GM23338 (cell line): ENCODE results near the gene GLE1. TPM values are rescaled to one million over a fixed set of nuclear protein-coding genes. Genes with fewer than 3 reads are reported as not detected.

Experiments
- ATAC-seq: fragments of 200-7000 bp; cut with Tn5 transposase; 3 replicates; pipeline ENCODE4 v1.9.1; 2020
- DNase-seq: peaks from one replicate; pipeline ENCODE4 v3.0.0-alpha.2; 2015; ENCODE audit warnings: low spot score
- H2AFZ ChIP-seq: fragments of 200-600 bp; sonication (generic); 2 replicates; pipeline ENCODE4 v1.8.0; 2016; ENCODE audit warnings: antibody characterized with exemption, mild to moderate bottlenecking, moderate library complexity
- H3F3A ChIP-seq: fragments of 200-600 bp; sonication (generic); replicated peaks from 2 replicates; pipeline ENCODE4 v1.8.0; 2017; ENCODE audit warnings: antibody characterized with exemption, mixed run types, low read depth
- H3K27ac ChIP-seq: fragments of 200-600 bp; sonication (generic); 2 replicates; pipeline ENCODE4 v1.6.1; 2016; ENCODE audit warnings: low read depth
- H3K27me3 ChIP-seq: fragments of 200-600 bp; sonication (generic); 2 replicates; pipeline ENCODE4 v1.8.0; 2016; ENCODE audit warnings: mild to moderate bottlenecking, mixed run types, moderate library complexity; ENCODE audit not compliant: insufficient read depth
- H3K36me3 ChIP-seq: fragments of 200-600 bp; sonication (generic); 2 replicates; pipeline ENCODE4 v1.8.0; 2016; ENCODE audit warnings: mild to moderate bottlenecking; ENCODE audit not compliant: insufficient read depth
- H3K4me1 ChIP-seq: fragments of 200-600 bp; sonication (generic); 2 replicates; pipeline ENCODE4 v1.8.0; 2016; ENCODE audit warnings: mild to moderate bottlenecking, moderate library complexity; ENCODE audit not compliant: insufficient read depth
- H3K4me2 ChIP-seq: fragments of 200-600 bp; sonication (generic); 2 replicates; pipeline ENCODE4 v1.7.1; 2017; ENCODE audit warnings: mixed run types
- H3K4me3 ChIP-seq: fragments of 200-600 bp; sonication (generic); 2 replicates; pipeline ENCODE4 v1.6.1; 2016; ENCODE audit warnings: mixed run types
- H3K79me2 ChIP-seq: fragments of 200-600 bp; sonication (generic); replicated peaks from 2 replicates; pipeline ENCODE4 v1.8.0; 2017; ENCODE audit warnings: mild to moderate bottlenecking; ENCODE audit not compliant: insufficient read depth
- H3K9me2 ChIP-seq: fragments of 200-600 bp; sonication (generic); 2 replicates; pipeline ENCODE4 v1.8.0; 2017; ENCODE audit not compliant: insufficient read depth
- H4K20me1 ChIP-seq: fragments of 200-600 bp; sonication (generic); replicated peaks from 2 replicates; pipeline ENCODE4 v1.8.0; 2017; ENCODE audit warnings: mild to moderate bottlenecking; ENCODE audit not compliant: insufficient read depth
- H3K27ac Mint-ChIP-seq: 2 replicates; pipeline ENCODE4 v1.8.0; 2020; ENCODE audit warnings: inconsistent platforms, mild to moderate bottlenecking, moderate library complexity, mixed read lengths
- H3K27me3 Mint-ChIP-seq: 3 replicates; pipeline ENCODE4 v1.8.0; 2022; ENCODE audit warnings: low read depth, mild to moderate bottlenecking, moderate library complexity, mixed read lengths, inconsistent platforms; ENCODE audit not compliant: insufficient read depth, poor library complexity
- H3K36me3 Mint-ChIP-seq: 3 replicates; pipeline ENCODE4 v1.8.0; 2021; ENCODE audit warnings: low read depth, mild to moderate bottlenecking, inconsistent platforms, moderate library complexity, mixed read lengths
- H3K4me1 Mint-ChIP-seq: 3 replicates; pipeline ENCODE4 v1.8.0; 2020; ENCODE audit warnings: mild to moderate bottlenecking, inconsistent platforms, mixed read lengths
- H3K4me3 Mint-ChIP-seq: 3 replicates; pipeline ENCODE4 v1.8.0; 2021; ENCODE audit warnings: moderate library complexity, mild to moderate bottlenecking, inconsistent platforms, mixed read lengths
- H3K9me3 Mint-ChIP-seq: 3 replicates; pipeline ENCODE4 v1.8.0; 2020; ENCODE audit warnings: moderate library complexity, mild to moderate bottlenecking, inconsistent platforms, mixed read lengths
- CREB1 ChIP-seq: fragments of 250-450 bp; sonication (Bioruptor Pico); IDR thresholded peaks from 2 replicates; pipeline ENCODE4 v1.5.0; 2020; ENCODE audit warnings: low read depth, mild to moderate bottlenecking, moderate library complexity
- EZH2 ChIP-seq: fragments of 200-600 bp; sonication (generic); IDR thresholded peaks from one replicate; pipeline ENCODE4 v1.8.0; 2017; ENCODE audit warnings: antibody characterized with exemption, mild to moderate bottlenecking, low read depth; ENCODE audit not compliant: unreplicated experiment
- EZH2phosphoT487 ChIP-seq: fragments of 200-600 bp; sonication (generic); IDR thresholded peaks from one replicate; pipeline ENCODE4 v1.8.1; 2018; ENCODE audit warnings: antibody characterized with exemption; ENCODE audit not compliant: unreplicated experiment
- JUNB ChIP-seq: IDR thresholded peaks from one replicate; pipeline ENCODE4 v1.6.1; 2016; ENCODE audit warnings: antibody characterized with exemption; ENCODE audit not compliant: unreplicated experiment
- NANOG ChIP-seq: IDR thresholded peaks from 2 replicates; pipeline ENCODE4 v1.6.1; 2016; ENCODE audit warnings: antibody characterized with exemption, borderline replicate concordance
- POLR2AphosphoS5 ChIP-seq: IDR thresholded peaks from 2 replicates; pipeline ENCODE4 v1.6.1; 2016; ENCODE audit warnings: antibody characterized with exemption, low read depth
- STAT1 ChIP-seq: IDR thresholded peaks from one replicate; pipeline ENCODE4 v1.6.1; 2016; ENCODE audit warnings: antibody characterized with exemption; ENCODE audit not compliant: unreplicated experiment
- ZNF114 ChIP-seq: fragments of 250-450 bp; sonication (Bioruptor Pico); IDR thresholded peaks from 2 replicates; pipeline ENCODE4 v1.5.0; 2020; ENCODE audit warnings: mild to moderate bottlenecking, moderate library complexity
- ZNF331 ChIP-seq: fragments of 250-450 bp; sonication (Bioruptor Pico); IDR thresholded peaks from 2 replicates; pipeline ENCODE4 v1.5.0; 2020; ENCODE audit warnings: low read depth, mild to moderate bottlenecking, moderate library complexity
- polyA plus RNA-seq: library from polyadenylated mRNA; unstranded; fragments of >200 nt; fragmentation: Nextera tagmentation; extraction: Ambion mirVana; gene quantifications from 2 replicates; pipeline ENCODE4 v1.2.1, GENCODE V29; 2016
- total RNA-seq: library from RNA; depleted of rRNA; stranded (reverse); fragments of >200 nt; shearing (Covaris generic); gene quantifications from 2 replicates; pipeline ENCODE4 v1.2.3, GENCODE V29; 2014
- TF ChIP-seq, protein P1 (sequence below): IDR thresholded peaks from one replicate; pipeline ENCODE4 v1.6.1; 2018; ENCODE audit warnings: antibody characterized with exemption; ENCODE audit not compliant: unreplicated experiment
- TF ChIP-seq, protein P2 (sequence below): IDR thresholded peaks from 2 replicates; pipeline ENCODE4 v1.6.1; 2016; ENCODE audit warnings: antibody characterized with exemption
- TF ChIP-seq, protein P3 (sequence below): fragments of 250-450 bp; sonication (Bioruptor Pico); IDR thresholded peaks from 2 replicates; pipeline ENCODE4 v1.5.0; 2020; ENCODE audit warnings: mild to moderate bottlenecking, moderate library complexity
- TF ChIP-seq, protein P4 (sequence below), 2 experiments: fragments of 200-600 bp in 1 of 2; sonication (generic) in 1 of 2; conservative IDR thresholded peaks; 2 replicates each; pipeline versions ENCODE4 v1.5.1 to v1.6.1; 2016 to 2017; ENCODE audit warnings: antibody characterized with exemption in 2 of 2, low read depth in 2 of 2, mild to moderate bottlenecking in 2 of 2, moderate library complexity in 1 of 2

The GLE1 gene
- total and polyA plus RNA-seq, 2 experiments from 2014 or later = 7.4 to 22.1 TPM

DNA sequence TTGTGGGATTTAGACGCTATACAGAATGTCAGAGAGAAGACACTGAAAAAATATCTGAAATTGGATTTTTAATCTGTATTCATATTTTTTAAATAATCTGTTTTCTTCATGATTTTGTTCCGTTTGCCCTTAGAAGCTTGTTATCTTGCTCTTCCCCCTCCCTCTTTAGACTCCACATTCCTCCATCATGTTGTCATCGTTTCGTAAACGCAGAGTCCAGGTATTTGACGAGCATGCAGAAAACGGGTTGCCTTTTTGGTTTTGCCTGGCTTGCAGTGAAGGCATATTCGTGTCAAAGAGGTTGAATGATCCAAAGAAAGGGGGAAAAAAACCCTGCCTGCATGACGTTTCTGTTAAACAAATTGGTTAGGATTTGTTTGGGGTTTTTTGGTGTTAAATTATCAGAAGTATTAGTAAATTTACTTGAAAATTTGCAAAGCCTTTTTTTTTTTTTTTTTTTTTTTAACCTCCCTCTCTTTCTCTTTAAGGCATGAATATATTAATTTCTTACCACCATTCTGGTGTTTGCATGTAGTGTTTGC lies 50.7 kb downstream of the GLE1 start:
- no peak overlapping the region for H3K4me3 Mint-ChIP-seq
- no peaks in the 10 kb centered on the region for H3K9me3 Mint-ChIP-seq
- H3K36me3 Mint-ChIP-seq = no peaks in the 10 kb centered on the region; the same call in 2 of the 3 replicates
- peak overlapping the region; percentile 34 for H3K27ac ChIP-seq
- DNase-seq (peak; percentile 89), ATAC-seq (peak; percentile 4; the same call in 1 of the 3 replicates)
- H3K4me1 ChIP-seq = peaks cover 56% of the 10 kb centered on the region
- no peak overlapping the region for H3K27ac Mint-ChIP-seq
- H3K27me3 ChIP-seq = 0 out of 2 replicates have a peak, but pooled peaks cover 3% of the 10 kb centered on the region
- H3K4me3 ChIP-seq = peak overlapping the region; percentile 84
- peaks cover 23% of the 10 kb centered on the region for H3K4me1 Mint-ChIP-seq
- peaks cover 74% of the 10 kb centered on the region for H3K79me2 ChIP-seq
- TF ChIP-seq NANOG (no peak), EZH2 (no peak), ZNF331 (CRISPR knock-in tag) (no peak), JUNB (no peak), STAT1 (no peak), EZH2phosphoT487 (no peak), ZNF114 (CRISPR knock-in tag) (no peak), POLR2AphosphoS5 (no peak), CREB1 (CRISPR knock-in tag) (no peak)
- TF ChIP-seq, protein P1, sequence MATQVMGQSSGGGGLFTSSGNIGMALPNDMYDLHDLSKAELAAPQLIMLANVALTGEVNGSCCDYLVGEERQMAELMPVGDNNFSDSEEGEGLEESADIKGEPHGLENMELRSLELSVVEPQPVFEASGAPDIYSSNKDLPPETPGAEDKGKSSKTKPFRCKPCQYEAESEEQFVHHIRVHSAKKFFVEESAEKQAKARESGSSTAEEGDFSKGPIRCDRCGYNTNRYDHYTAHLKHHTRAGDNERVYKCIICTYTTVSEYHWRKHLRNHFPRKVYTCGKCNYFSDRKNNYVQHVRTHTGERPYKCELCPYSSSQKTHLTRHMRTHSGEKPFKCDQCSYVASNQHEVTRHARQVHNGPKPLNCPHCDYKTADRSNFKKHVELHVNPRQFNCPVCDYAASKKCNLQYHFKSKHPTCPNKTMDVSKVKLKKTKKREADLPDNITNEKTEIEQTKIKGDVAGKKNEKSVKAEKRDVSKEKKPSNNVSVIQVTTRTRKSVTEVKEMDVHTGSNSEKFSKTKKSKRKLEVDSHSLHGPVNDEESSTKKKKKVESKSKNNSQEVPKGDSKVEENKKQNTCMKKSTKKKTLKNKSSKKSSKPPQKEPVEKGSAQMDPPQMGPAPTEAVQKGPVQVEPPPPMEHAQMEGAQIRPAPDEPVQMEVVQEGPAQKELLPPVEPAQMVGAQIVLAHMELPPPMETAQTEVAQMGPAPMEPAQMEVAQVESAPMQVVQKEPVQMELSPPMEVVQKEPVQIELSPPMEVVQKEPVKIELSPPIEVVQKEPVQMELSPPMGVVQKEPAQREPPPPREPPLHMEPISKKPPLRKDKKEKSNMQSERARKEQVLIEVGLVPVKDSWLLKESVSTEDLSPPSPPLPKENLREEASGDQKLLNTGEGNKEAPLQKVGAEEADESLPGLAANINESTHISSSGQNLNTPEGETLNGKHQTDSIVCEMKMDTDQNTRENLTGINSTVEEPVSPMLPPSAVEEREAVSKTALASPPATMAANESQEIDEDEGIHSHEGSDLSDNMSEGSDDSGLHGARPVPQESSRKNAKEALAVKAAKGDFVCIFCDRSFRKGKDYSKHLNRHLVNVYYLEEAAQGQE = no peak
- TF ChIP-seq, protein P2, sequence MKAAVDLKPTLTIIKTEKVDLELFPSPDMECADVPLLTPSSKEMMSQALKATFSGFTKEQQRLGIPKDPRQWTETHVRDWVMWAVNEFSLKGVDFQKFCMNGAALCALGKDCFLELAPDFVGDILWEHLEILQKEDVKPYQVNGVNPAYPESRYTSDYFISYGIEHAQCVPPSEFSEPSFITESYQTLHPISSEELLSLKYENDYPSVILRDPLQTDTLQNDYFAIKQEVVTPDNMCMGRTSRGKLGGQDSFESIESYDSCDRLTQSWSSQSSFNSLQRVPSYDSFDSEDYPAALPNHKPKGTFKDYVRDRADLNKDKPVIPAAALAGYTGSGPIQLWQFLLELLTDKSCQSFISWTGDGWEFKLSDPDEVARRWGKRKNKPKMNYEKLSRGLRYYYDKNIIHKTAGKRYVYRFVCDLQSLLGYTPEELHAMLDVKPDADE = no peak
- TF ChIP-seq, protein P3, sequence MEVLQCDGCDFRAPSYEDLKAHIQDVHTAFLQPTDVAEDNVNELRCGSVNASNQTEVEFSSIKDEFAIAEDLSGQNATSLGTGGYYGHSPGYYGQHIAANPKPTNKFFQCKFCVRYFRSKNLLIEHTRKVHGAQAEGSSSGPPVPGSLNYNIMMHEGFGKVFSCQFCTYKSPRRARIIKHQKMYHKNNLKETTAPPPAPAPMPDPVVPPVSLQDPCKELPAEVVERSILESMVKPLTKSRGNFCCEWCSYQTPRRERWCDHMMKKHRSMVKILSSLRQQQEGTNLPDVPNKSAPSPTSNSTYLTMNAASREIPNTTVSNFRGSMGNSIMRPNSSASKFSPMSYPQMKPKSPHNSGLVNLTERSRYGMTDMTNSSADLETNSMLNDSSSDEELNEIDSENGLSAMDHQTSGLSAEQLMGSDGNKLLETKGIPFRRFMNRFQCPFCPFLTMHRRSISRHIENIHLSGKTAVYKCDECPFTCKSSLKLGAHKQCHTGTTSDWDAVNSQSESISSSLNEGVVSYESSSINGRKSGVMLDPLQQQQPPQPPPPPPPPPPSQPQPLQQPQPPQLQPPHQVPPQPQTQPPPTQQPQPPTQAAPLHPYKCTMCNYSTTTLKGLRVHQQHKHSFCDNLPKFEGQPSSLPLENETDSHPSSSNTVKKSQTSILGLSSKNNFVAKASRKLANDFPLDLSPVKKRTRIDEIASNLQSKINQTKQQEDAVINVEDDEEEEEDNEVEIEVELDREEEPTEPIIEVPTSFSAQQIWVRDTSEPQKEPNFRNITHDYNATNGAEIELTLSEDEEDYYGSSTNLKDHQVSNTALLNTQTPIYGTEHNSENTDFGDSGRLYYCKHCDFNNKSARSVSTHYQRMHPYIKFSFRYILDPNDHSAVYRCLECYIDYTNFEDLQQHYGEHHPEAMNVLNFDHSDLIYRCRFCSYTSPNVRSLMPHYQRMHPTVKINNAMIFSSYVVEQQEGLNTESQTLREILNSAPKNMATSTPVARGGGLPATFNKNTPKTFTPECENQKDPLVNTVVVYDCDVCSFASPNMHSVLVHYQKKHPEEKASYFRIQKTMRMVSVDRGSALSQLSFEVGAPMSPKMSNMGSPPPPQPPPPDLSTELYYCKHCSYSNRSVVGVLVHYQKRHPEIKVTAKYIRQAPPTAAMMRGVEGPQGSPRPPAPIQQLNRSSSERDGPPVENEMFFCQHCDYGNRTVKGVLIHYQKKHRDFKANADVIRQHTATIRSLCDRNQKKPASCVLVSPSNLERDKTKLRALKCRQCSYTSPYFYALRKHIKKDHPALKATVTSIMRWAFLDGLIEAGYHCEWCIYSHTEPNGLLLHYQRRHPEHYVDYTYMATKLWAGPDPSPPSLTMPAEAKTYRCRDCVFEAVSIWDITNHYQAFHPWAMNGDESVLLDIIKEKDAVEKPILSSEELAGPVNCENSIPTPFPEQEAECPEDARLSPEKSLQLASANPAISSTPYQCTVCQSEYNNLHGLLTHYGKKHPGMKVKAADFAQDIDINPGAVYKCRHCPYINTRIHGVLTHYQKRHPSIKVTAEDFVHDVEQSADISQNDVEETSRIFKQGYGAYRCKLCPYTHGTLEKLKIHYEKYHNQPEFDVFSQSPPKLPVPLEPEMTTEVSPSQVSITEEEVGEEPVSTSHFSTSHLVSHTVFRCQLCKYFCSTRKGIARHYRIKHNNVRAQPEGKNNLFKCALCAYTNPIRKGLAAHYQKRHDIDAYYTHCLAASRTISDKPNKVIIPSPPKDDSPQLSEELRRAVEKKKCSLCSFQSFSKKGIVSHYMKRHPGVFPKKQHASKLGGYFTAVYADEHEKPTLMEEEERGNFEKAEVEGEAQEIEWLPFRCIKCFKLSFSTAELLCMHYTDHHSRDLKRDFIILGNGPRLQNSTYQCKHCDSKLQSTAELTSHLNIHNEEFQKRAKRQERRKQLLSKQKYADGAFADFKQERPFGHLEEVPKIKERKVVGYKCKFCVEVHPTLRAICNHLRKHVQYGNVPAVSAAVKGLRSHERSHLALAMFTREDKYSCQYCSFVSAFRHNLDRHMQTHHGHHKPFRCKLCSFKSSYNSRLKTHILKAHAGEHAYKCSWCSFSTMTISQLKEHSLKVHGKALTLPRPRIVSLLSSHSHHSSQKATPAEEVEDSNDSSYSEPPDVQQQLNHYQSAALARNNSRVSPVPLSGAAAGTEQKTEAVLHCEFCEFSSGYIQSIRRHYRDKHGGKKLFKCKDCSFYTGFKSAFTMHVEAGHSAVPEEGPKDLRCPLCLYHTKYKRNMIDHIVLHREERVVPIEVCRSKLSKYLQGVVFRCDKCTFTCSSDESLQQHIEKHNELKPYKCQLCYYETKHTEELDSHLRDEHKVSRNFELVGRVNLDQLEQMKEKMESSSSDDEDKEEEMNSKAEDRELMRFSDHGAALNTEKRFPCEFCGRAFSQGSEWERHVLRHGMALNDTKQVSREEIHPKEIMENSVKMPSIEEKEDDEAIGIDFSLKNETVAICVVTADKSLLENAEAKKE (CRISPR knock-in tag) = no peak
- TF ChIP-seq, protein P4, sequence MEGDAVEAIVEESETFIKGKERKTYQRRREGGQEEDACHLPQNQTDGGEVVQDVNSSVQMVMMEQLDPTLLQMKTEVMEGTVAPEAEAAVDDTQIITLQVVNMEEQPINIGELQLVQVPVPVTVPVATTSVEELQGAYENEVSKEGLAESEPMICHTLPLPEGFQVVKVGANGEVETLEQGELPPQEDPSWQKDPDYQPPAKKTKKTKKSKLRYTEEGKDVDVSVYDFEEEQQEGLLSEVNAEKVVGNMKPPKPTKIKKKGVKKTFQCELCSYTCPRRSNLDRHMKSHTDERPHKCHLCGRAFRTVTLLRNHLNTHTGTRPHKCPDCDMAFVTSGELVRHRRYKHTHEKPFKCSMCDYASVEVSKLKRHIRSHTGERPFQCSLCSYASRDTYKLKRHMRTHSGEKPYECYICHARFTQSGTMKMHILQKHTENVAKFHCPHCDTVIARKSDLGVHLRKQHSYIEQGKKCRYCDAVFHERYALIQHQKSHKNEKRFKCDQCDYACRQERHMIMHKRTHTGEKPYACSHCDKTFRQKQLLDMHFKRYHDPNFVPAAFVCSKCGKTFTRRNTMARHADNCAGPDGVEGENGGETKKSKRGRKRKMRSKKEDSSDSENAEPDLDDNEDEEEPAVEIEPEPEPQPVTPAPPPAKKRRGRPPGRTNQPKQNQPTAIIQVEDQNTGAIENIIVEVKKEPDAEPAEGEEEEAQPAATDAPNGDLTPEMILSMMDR (conservative IDR thresholded peaks at IDR 0.05; ENCODE audit: low read depth in 2 of 2) = no peak
- H3F3A ChIP-seq = peaks cover 10% of the 10 kb centered on the region
- H3K9me2 ChIP-seq = no peaks in the 10 kb centered on the region
- H3K36me3 ChIP-seq = no peaks in the 10 kb centered on the region; the same call in 1 of the 2 replicates
- H4K20me1 ChIP-seq = peaks cover 16% of the 10 kb centered on the region
- peaks cover under 1% of the 10 kb centered on the region for H3K27me3 Mint-ChIP-seq
- H3K4me2 ChIP-seq = peak overlapping the region; percentile 77
- no peak overlapping the region for H2AFZ ChIP-seq
